Measurements from ENCODE around the gene ZC3H7A. TPM values are rescaled to one million over a fixed set of nuclear protein-coding genes. Genes with fewer than 3 reads are reported as not detected.
A peak's percentile ranks its signal among the peaks of the same experiment; 100 is the strongest.

Gene ZC3H7A
- total RNA-seq, 2 experiments from 2014 or later, result 65.1 to 75.5 TPM

GRCh38 chr16:11759163-11759834, 37.8 kb downstream of the ZC3H7A start:
- ChIA-PET CTCF (interaction anchor here (0.9 kb wide), 1 partner anchor 38 kb away, joined by 4 read pairs; the partner anchor contains the start of gene ZC3H7A), POLR2A (no interaction called here)
- Mint-ChIP-seq H3K4me1 (ENCODE audit: low read depth) (no peaks in the 10 kb centered on the region), H3K27ac (peak overlapping the region; percentile 18), H3K36me3 (peaks cover 66% of the 10 kb centered on the region), H3K9me3 (no peaks in the 10 kb centered on the region), H3K4me3 (no peak overlapping the region), H3K27me3 (no peaks in the 10 kb centered on the region)
- DNase-seq, result no peak
- intact Hi-C loops (cut with micrococcal nuclease), result no loop called here

GRCh38 chr16:11757671-11758545, 39.1 kb downstream of the ZC3H7A start:
- Mint-ChIP-seq H3K9me3 (no peaks in the 10 kb centered on the region), H3K27ac (no peak overlapping the region), H3K36me3 (peaks cover 63% of the 10 kb centered on the region), H3K4me3 (no peak overlapping the region), H3K4me1 (ENCODE audit: low read depth) (no peaks in the 10 kb centered on the region), H3K27me3 (no peaks in the 10 kb centered on the region)
- intact Hi-C loops (cut with micrococcal nuclease), result no loop called here
- POLR2A ChIA-PET, result interaction anchor here (0.9 to 1.1 kb wide), 2 partner anchors 15 to 36 kb away, joined by 3 read pairs; partner anchors contain the start of gene TXNDC11
- no peak for DNase-seq
- CTCF ChIA-PET, result interaction anchor here (0.9 kb wide), 1 partner anchor 43 kb away, joined by 4 read pairs; no protein-coding TSS in a partner anchor

- intact Hi-C loops (cut with micrococcal nuclease), result no loop called here
- no peak for DNase-seq
- Mint-ChIP-seq H3K9me3 (no peaks in the 10 kb centered on the region), H3K4me3 (no peak overlapping the region), H3K4me1 (ENCODE audit: low read depth) (no peaks in the 10 kb centered on the region), H3K27ac (no peak overlapping the region), H3K27me3 (no peaks in the 10 kb centered on the region), H3K36me3 (peaks cover 55% of the 10 kb centered on the region)
- CTCF ChIA-PET, result no interaction called here
- POLR2A ChIA-PET, result no interaction called here
These were observed 40.8 kb downstream of the ZC3H7A start for GRCh38 chr16:11756248-11756647.

GRCh38 chr16:11755022-11755760, 41.9 kb downstream of the ZC3H7A start:
- H3K36me3 Mint-ChIP-seq, result peaks cover 51% of the 10 kb centered on the region
- CTCF ChIA-PET, result no interaction called here
- H3K9me3 Mint-ChIP-seq, result no peaks in the 10 kb centered on the region
- POLR2A ChIA-PET, result no interaction called here
- H3K27ac Mint-ChIP-seq, result no peak overlapping the region
- H3K4me1 Mint-ChIP-seq (ENCODE audit: low read depth), result no peaks in the 10 kb centered on the region
- DNase-seq, result no peak
- H3K4me3 Mint-ChIP-seq, result no peak overlapping the region
- intact Hi-C loops (cut with micrococcal nuclease), result no loop called here
- no peaks in the 10 kb centered on the region for H3K27me3 Mint-ChIP-seq

GRCh38 chr16:11752856-11753255, 44.2 kb downstream of the ZC3H7A start:
- intact Hi-C loops (cut with micrococcal nuclease), result no loop called here
- CTCF ChIA-PET, result interaction anchor here (0.6 kb wide), 1 partner anchor 394 kb away, joined by 3 read pairs; no protein-coding TSS in a partner anchor
- H3K9me3 Mint-ChIP-seq, result no peaks in the 10 kb centered on the region
- no peak for DNase-seq
- H3K4me1 Mint-ChIP-seq (ENCODE audit: low read depth), result no peaks in the 10 kb centered on the region
- no peak overlapping the region for H3K4me3 Mint-ChIP-seq
- no peak overlapping the region for H3K27ac Mint-ChIP-seq
- POLR2A ChIA-PET, result no interaction called here
- no peaks in the 10 kb centered on the region for H3K27me3 Mint-ChIP-seq
- peaks cover 49% of the 10 kb centered on the region for H3K36me3 Mint-ChIP-seq

GRCh38 chr16:11750056-11750455, 47.0 kb downstream of the ZC3H7A start:
- H3K36me3 Mint-ChIP-seq, result peaks cover 28% of the 10 kb centered on the region
- no peak overlapping the region for H3K4me3 Mint-ChIP-seq

GRCh38 chr16:11748404-11749254, 48.4 kb downstream of the ZC3H7A start:
- Mint-ChIP-seq H3K4me1 (ENCODE audit: low read depth) (peaks cover 7% of the 10 kb centered on the region), H3K27ac (peak overlapping the region; percentile 38)
- CTCF ChIA-PET, result interaction anchor here (1.1 kb wide), 1 partner anchor 34 kb away, joined by 4 read pairs; no protein-coding TSS in a partner anchor

More at GRCh38 chr16:11750056-11750455, 47.0 kb downstream of the ZC3H7A start:
- ChIA-PET POLR2A (no interaction called here), CTCF (no interaction called here)
- Mint-ChIP-seq H3K27me3 (no peaks in the 10 kb centered on the region), H3K4me1 (ENCODE audit: low read depth) (no peaks in the 10 kb centered on the region), H3K9me3 (no peaks in the 10 kb centered on the region), H3K27ac (peak overlapping the region; percentile 21)
- intact Hi-C loops (cut with micrococcal nuclease), result no loop called here
- DNase-seq, result no peak

GRCh38 chr16:11747949-11748403, 49.1 kb downstream of the ZC3H7A start:
- Mint-ChIP-seq H3K9me3 (no peaks in the 10 kb centered on the region), H3K36me3 (peaks cover 23% of the 10 kb centered on the region), H3K4me1 (ENCODE audit: low read depth) (peaks cover 10% of the 10 kb centered on the region), H3K4me3 (no peak overlapping the region), H3K27ac (peak overlapping the region; percentile 38), H3K27me3 (no peaks in the 10 kb centered on the region)
- intact Hi-C loops (cut with micrococcal nuclease), result no loop called here
- no peak for DNase-seq
- ChIA-PET CTCF (interaction anchor here (0.6 to 1.1 kb wide), 2 partner anchors 34 to 542 kb away, joined by 3 to 4 read pairs; no protein-coding TSS in a partner anchor), POLR2A (interaction anchor here (1.4 kb wide), 1 partner anchor 102 kb away, joined by 3 read pairs; no protein-coding TSS in a partner anchor)

More at GRCh38 chr16:11748404-11749254, 48.4 kb downstream of the ZC3H7A start:
- Mint-ChIP-seq H3K27me3 (no peaks in the 10 kb centered on the region), H3K4me3 (no peak overlapping the region), H3K36me3 (peaks cover 25% of the 10 kb centered on the region), H3K9me3 (no peaks in the 10 kb centered on the region)
- intact Hi-C loops (cut with micrococcal nuclease), result no loop called here
- no peak for DNase-seq
- POLR2A ChIA-PET, result no interaction called here

- Mint-ChIP-seq H3K4me1 (ENCODE audit: low read depth) (peaks cover 34% of the 10 kb centered on the region), H3K9me3 (no peaks in the 10 kb centered on the region), H3K27ac (no peak overlapping the region), H3K36me3 (peaks cover 14% of the 10 kb centered on the region), H3K4me3 (peak overlapping the region; percentile 88), H3K27me3 (no peaks in the 10 kb centered on the region)
- no peak for DNase-seq
- POLR2A ChIA-PET, result interaction anchor here (0.7 to 4.3 kb wide), 6 partner anchors 42 to 1239 kb away, joined by 3 to 50 read pairs (median 5); partner anchors contain the start of genes LITAF, RSL1D1 and ZC3H7A
- CTCF ChIA-PET, result interaction anchor here (1.1 to 5.7 kb wide), 3 partner anchors 30 to 212 kb away, joined by 3 to 38 read pairs (median 7); partner anchors contain the start of gene ZC3H7A
- intact Hi-C loops (cut with micrococcal nuclease), result loop anchor here (5.0 kb wide), 1 partner anchor 162 kb away; no protein-coding TSS in a partner anchor
These were observed 53.0 kb downstream of the ZC3H7A start for GRCh38 chr16:11744075-11744470.

- Mint-ChIP-seq H3K27ac (peak overlapping the region; percentile 94), H3K4me3 (peak overlapping the region; percentile 88), H3K27me3 (no peaks in the 10 kb centered on the region), H3K4me1 (ENCODE audit: low read depth) (peaks cover 39% of the 10 kb centered on the region), H3K36me3 (peaks cover 14% of the 10 kb centered on the region), H3K9me3 (no peaks in the 10 kb centered on the region)
- CTCF ChIA-PET, result interaction anchor here (0.9 to 5.7 kb wide), 7 partner anchors 24 to 212 kb away, joined by 3 to 38 read pairs (median 3); partner anchors contain the start of gene ZC3H7A
- intact Hi-C loops (cut with micrococcal nuclease), result loop anchor here (1.0 to 5.0 kb wide), 3 partner anchors 107 to 325 kb away; partner anchors contain the start of gene RSL1D1
- POLR2A ChIA-PET, result interaction anchor here (0.7 to 4.3 kb wide), 18 partner anchors 8 to 1239 kb away, joined by 3 to 50 read pairs (median 4); partner anchors contain the start of genes GSPT1, LITAF, RSL1D1 and SOCS1
- peak; percentile 52 for DNase-seq
These were observed 53.6 kb downstream of the ZC3H7A start for GRCh38 chr16:11743308-11744074.

Measured in activated CD4-positive, alpha-beta memory T cell treated with anti-CD3 and anti-CD28 coated beads for 36 hours (primary cell).